ENCODE measurements around the gene DPM3. TPM values are rescaled to one million over a fixed set of nuclear protein-coding genes. Genes with fewer than 3 reads are reported as not detected.

DPM3 gene
- total RNA-seq, 2 experiments from 2014 or later: 17.6 to 20.5 TPM

DNA sequence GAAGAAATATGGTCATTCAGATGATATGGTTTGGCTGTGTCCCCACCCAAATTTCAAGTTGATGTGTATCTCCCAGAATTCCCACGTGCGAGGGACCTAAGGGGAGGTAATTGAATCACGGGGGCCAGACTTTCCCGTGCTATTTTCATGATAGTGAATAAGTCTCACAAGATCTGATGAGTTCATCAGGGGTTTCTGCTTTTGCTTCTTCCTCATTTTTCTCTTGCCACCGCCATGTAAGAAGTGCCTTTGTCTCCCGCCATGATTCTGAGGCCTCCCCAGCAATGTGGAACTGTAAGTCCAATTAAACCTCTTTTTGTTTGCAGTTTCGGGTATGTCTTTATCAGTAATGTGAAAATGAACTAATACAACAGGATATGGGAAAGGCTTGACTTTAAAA lies 1.4 kb upstream of the DPM3 start:
- no peak overlapping the region for H3K27ac ChIP-seq (ENCODE audit: low read depth in 1 of 2, low read length in 2 of 2)
- H3K4me3 Mint-ChIP-seq: peak overlapping the region; percentile 76
- H3K27me3 Mint-ChIP-seq: peaks cover 12% of the 10 kb centered on the region
- no peaks in the 10 kb centered on the region for H3K9me3 ChIP-seq (ENCODE audit: control insufficient read depth in 1 of 2, insufficient read depth in 1 of 2, low read length in 2 of 2)
- ATAC-seq (ENCODE audit: poor library complexity): no peak
- no peak overlapping the region for H3K27ac Mint-ChIP-seq
- H3K4me1 Mint-ChIP-seq (ENCODE audit: low read depth): peaks cover 33% of the 10 kb centered on the region
- TF ChIP-seq, protein P1, sequence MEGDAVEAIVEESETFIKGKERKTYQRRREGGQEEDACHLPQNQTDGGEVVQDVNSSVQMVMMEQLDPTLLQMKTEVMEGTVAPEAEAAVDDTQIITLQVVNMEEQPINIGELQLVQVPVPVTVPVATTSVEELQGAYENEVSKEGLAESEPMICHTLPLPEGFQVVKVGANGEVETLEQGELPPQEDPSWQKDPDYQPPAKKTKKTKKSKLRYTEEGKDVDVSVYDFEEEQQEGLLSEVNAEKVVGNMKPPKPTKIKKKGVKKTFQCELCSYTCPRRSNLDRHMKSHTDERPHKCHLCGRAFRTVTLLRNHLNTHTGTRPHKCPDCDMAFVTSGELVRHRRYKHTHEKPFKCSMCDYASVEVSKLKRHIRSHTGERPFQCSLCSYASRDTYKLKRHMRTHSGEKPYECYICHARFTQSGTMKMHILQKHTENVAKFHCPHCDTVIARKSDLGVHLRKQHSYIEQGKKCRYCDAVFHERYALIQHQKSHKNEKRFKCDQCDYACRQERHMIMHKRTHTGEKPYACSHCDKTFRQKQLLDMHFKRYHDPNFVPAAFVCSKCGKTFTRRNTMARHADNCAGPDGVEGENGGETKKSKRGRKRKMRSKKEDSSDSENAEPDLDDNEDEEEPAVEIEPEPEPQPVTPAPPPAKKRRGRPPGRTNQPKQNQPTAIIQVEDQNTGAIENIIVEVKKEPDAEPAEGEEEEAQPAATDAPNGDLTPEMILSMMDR (IDR thresholded peaks at IDR 0.05): no peak
- POLR2A ChIA-PET: no interaction called here
- no peak overlapping the region for H3K4me3 ChIP-seq (ENCODE audit: low read length)
- peaks cover 11% of the 10 kb centered on the region for H3K36me3 Mint-ChIP-seq (ENCODE audit: low read depth)
- intact Hi-C loops (cut with DNase I, micrococcal nuclease): no loop called here
- CTCF ChIA-PET: interaction anchor here (2.0 kb wide), 1 partner anchor 50 kb away, joined by 7 read pairs; no protein-coding TSS in a partner anchor
- peak in 1 of 14 experiments; percentile 32 for DNase-seq
- no peaks in the 10 kb centered on the region for H3K9me3 Mint-ChIP-seq
- H3K27me3 ChIP-seq (ENCODE audit: control insufficient read depth in 1 of 2, insufficient read depth in 2 of 2, low read length in 2 of 2): no peaks in the 10 kb centered on the region
- peaks cover 7% of the 10 kb centered on the region for H3K36me3 ChIP-seq (ENCODE audit: insufficient read depth, low read length)
- H3K4me1 ChIP-seq (ENCODE audit: insufficient read depth, low read length): peaks cover 28% of the 10 kb centered on the region

DNA sequence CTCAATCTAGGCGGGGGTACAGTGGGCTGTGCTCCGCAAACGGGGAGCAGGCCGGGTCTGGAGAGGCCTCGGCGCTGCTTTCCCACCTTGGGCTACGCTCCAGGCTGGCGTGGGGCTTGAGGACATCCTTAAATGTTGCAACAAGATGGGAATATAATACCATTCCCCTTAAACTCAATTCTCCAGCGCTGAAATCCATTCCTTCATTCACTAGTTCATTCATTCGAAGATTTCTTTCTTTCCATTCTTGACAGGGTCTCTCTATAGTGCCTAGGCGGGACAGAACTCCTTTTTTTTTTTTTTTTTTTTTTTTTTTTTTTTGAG lies 261 bp upstream of the DPM3 start:
- peak overlapping the region; percentile 95 for H3K4me3 Mint-ChIP-seq
- peaks cover 4% of the 10 kb centered on the region for H3K27me3 Mint-ChIP-seq
- TF ChIP-seq, protein P1 (IDR thresholded peaks at IDR 0.05): no peak
- Histone ChIP-seq H3K4me3 (ENCODE audit: low read length) (peak overlapping the region; percentile 99), H3K9me3 (ENCODE audit: control insufficient read depth in 1 of 2, insufficient read depth in 1 of 2, low read length in 2 of 2) (no peaks in the 10 kb centered on the region), H3K27ac (ENCODE audit: low read depth in 1 of 2, low read length in 2 of 2) (no peak overlapping the region), H3K36me3 (ENCODE audit: insufficient read depth, low read length) (peaks cover 7% of the 10 kb centered on the region), H3K27me3 (ENCODE audit: control insufficient read depth in 1 of 2, insufficient read depth in 2 of 2, low read length in 2 of 2) (no peaks in the 10 kb centered on the region), H3K4me1 (ENCODE audit: insufficient read depth, low read length) (peaks cover 37% of the 10 kb centered on the region)
- peak overlapping the region; percentile 84 for H3K27ac Mint-ChIP-seq
- H3K9me3 Mint-ChIP-seq: no peaks in the 10 kb centered on the region
- ChIA-PET CTCF (interaction anchor here (1.3 kb wide), 1 partner anchor 49 kb away, joined by 3 read pairs; no protein-coding TSS in a partner anchor), POLR2A (no interaction called here)
- no peak for ATAC-seq (ENCODE audit: poor library complexity)
- intact Hi-C loops (cut with DNase I, micrococcal nuclease): loop anchor here in 1 of 2 experiments (1.0 kb wide), 1 partner anchor 33 kb away; the partner anchor contains the start of genes KRTCAP2 and TRIM46
- H3K36me3 Mint-ChIP-seq (ENCODE audit: low read depth): peaks cover 17% of the 10 kb centered on the region
- H3K4me1 Mint-ChIP-seq (ENCODE audit: low read depth): peaks cover 39% of the 10 kb centered on the region
- DNase-seq: no peak

DNA sequence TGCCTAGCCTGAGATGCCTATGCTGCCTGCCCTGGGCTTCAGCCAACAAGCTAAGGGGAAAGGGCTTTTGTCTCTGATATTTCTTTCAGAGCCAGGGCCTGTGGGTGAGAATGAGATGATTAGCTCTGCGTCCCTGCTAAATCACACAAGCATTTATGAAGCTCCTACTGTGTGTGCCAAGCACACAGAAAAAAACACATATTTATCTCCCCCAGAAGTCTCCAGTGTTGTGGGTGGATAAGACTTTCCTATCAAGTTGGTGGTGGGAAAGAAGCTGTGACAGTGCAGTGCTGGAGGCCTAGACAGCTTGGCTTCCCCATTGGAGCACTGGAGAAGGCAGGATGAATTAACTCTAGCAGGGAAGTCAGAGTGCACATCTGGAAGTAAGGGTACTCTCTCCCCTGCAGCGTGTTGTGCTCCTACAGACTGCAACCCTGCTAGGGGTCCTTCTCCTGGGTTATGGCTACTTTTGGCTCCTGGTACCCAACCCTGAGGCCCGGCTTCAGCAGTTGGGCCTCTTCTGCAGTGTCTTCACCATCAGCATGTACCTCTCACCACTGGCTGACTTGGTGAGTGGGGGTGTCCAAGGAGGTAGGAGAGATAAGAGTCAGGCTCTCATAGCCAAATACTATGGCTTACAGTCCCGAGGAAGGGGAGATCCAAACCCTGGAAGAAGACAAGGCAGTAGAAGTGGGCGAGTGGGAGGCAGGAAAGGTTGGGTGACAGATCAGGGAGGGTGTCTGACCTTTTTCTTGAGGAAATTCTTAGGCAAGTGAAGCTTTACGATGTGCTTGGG lies 3.0 kb downstream of the DPM3 start:
- no peak for DNase-seq
- Mint-ChIP-seq H3K27ac (peak overlapping the region; percentile 98), H3K27me3 (no peaks in the 10 kb centered on the region), H3K4me1 (ENCODE audit: low read depth) (peaks cover 52% of the 10 kb centered on the region), H3K9me3 (no peaks in the 10 kb centered on the region), H3K36me3 (ENCODE audit: low read depth) (peaks cover 33% of the 10 kb centered on the region), H3K4me3 (peak overlapping the region; percentile 95)
- ATAC-seq (ENCODE audit: poor library complexity): no peak
- H3K36me3 ChIP-seq (ENCODE audit: insufficient read depth, low read length): peaks cover 7% of the 10 kb centered on the region
- CTCF ChIA-PET: interaction anchor here (1.2 to 1.8 kb wide), 4 partner anchors 30 to 114 kb away, joined by 3 to 8 read pairs (median 6); partner anchors contain the start of gene KRTCAP2
- TF ChIP-seq, protein P1 (IDR thresholded peaks at IDR 0.05): no peak
- H3K27me3 ChIP-seq (ENCODE audit: control insufficient read depth in 1 of 2, insufficient read depth in 2 of 2, low read length in 2 of 2): no peaks in the 10 kb centered on the region
- no peaks in the 10 kb centered on the region for H3K9me3 ChIP-seq (ENCODE audit: control insufficient read depth in 1 of 2, insufficient read depth in 1 of 2, low read length in 2 of 2)
- peaks cover 49% of the 10 kb centered on the region for H3K4me1 ChIP-seq (ENCODE audit: insufficient read depth, low read length)
- peak overlapping the region; percentile 97 for H3K4me3 ChIP-seq (ENCODE audit: low read length)
- peak overlapping the region; percentile 60 to 99 for H3K27ac ChIP-seq (ENCODE audit: low read depth in 1 of 2, low read length in 2 of 2)
- POLR2A ChIA-PET: interaction anchor here (0.6 kb wide), 1 partner anchor 27 kb away, joined by 4 read pairs; no protein-coding TSS in a partner anchor
- intact Hi-C loops (cut with DNase I, micrococcal nuclease): loop anchor here in 1 of 2 experiments (5.0 kb wide), 1 partner anchor 70 kb away; the partner anchor contains the start of genes MTX1 and THBS3

Data from CD4-positive, alpha-beta T cell (primary cell).